SH-SY5Y (cell line): ENCODE measurements around the gene NTN4.

ENCODE experiments used
- GATA2 ChIP-seq: IDR thresholded peaks from 2 replicates; pipeline ENCODE4 v1.6.1; 2011; ENCODE audit warnings: mild to moderate bottlenecking, low read depth, low read length
- GATA3 ChIP-seq: IDR thresholded peaks from 2 replicates; pipeline ENCODE4 v1.6.1; 2011; ENCODE audit warnings: low read depth, mild to moderate bottlenecking, low read length, moderate library complexity

NTN4 gene

GRCh38 chr12:95640516-95640915, 150.0 kb downstream of the NTN4 start:
- TF ChIP-seq GATA3, result no peak
- TF ChIP-seq GATA2, result no peak

- TF ChIP-seq GATA3, result no peak
- no peak for TF ChIP-seq GATA2
Measured at GRCh38 chr12:95637471-95638155, 153.0 kb downstream of the NTN4 start.

- TF ChIP-seq GATA3 (no peak), GATA2 (no peak)
Measured at GRCh38 chr12:95637010-95637409, 153.6 kb downstream of the NTN4 start.

GRCh38 chr12:95634622-95635621, 155.6 kb downstream of the NTN4 start:
- TF ChIP-seq GATA2, result no peak

GRCh38 chr12:95633732-95634465, 156.7 kb downstream of the NTN4 start:
- TF ChIP-seq GATA2 (no peak), GATA3 (no peak)

- TF ChIP-seq GATA3 (no peak), GATA2 (no peak)
Measured at GRCh38 chr12:95633049-95633731, 157.4 kb downstream of the NTN4 start.

- no peak for TF ChIP-seq GATA3
- no peak for TF ChIP-seq GATA2
Measured at GRCh38 chr12:95630496-95630895, 160.1 kb downstream of the NTN4 start.

GRCh38 chr12:95629392-95629791, 161.2 kb downstream of the NTN4 start:
- TF ChIP-seq GATA2 (no peak), GATA3 (no peak)

- TF ChIP-seq GATA2 (no peak), GATA3 (no peak)
Measured at GRCh38 chr12:95626854-95627253, 163.7 kb downstream of the NTN4 start.

GRCh38 chr12:95625012-95625411, 165.6 kb downstream of the NTN4 start:
- TF ChIP-seq GATA2 (no peak), GATA3 (no peak)

- TF ChIP-seq GATA2, result no peak
- no peak for TF ChIP-seq GATA3
Measured at GRCh38 chr12:95624589-95624988, 166.0 kb downstream of the NTN4 start.

- TF ChIP-seq GATA3 (no peak), GATA2 (no peak)
Measured at GRCh38 chr12:95623554-95624170, 166.9 kb downstream of the NTN4 start.

GRCh38 chr12:95622879-95623278, 167.7 kb downstream of the NTN4 start:
- no peak for TF ChIP-seq GATA2
- TF ChIP-seq GATA3, result no peak

GRCh38 chr12:95621725-95622124, 168.8 kb downstream of the NTN4 start:
- TF ChIP-seq GATA3 (no peak), GATA2 (no peak)
